Kidney capillary endothelial cell (primary cell): ENCODE data around the gene MLST8.
A peak's percentile ranks its signal among the peaks of the same experiment; 100 is the strongest.

Experiments used
- DNase-seq: peaks from one replicate; pipeline ENCODE4 v3.0.0-alpha.2; 2018; ENCODE audit warnings: low spot score

Gene MLST8, protein sequence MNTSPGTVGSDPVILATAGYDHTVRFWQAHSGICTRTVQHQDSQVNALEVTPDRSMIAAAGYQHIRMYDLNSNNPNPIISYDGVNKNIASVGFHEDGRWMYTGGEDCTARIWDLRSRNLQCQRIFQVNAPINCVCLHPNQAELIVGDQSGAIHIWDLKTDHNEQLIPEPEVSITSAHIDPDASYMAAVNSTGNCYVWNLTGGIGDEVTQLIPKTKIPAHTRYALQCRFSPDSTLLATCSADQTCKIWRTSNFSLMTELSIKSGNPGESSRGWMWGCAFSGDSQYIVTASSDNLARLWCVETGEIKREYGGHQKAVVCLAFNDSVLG

DNA sequence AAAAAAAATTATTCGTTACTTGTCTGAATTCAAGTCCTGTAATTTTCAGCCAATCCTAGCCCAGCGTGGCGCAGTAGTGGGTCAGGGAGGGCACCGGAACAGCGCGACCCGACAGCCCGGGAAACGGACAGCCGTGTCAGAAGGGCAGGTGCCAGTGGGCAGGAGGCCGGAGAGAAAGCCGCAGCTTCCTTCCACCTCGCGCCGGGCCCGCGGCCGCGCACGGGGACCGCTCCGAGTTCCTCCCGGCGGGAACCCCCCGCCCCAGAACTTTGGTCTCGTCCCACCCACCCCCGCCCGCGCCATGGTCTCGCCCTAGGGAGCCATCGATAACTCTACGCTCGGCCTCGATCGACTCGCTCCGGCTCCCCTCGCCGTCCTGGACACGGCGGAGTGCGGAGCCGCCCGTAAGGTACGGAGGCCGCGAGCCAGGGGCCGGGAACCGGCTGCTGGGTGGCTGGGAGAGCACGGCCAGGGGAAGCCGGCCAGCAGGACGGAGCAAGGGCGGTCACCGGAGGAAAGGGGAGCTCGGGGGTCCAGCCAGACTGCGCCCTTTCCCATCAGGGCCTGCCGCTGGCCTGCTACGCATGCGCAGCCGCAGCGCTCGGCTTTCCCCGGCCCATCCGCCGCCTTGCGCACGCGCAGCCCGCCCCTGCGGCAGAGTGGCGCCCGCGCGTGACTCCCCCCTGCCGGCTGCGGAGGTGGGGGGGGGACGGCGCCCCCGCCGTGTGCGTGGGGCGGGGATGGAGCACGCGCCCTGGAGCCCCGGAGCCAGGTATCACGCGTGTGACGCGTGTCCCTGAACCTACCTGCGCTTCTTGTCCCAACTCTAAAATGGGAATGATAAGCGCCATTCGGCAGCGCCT lies at the start of gene MLST8:
TSS of gene MLST8 (plus strand) at position 351 of the 863 bp plus-strand sequence. CDS start 632 bp downstream, outside the sequence.
- peak; percentile 88 for DNase-seq

DNA sequence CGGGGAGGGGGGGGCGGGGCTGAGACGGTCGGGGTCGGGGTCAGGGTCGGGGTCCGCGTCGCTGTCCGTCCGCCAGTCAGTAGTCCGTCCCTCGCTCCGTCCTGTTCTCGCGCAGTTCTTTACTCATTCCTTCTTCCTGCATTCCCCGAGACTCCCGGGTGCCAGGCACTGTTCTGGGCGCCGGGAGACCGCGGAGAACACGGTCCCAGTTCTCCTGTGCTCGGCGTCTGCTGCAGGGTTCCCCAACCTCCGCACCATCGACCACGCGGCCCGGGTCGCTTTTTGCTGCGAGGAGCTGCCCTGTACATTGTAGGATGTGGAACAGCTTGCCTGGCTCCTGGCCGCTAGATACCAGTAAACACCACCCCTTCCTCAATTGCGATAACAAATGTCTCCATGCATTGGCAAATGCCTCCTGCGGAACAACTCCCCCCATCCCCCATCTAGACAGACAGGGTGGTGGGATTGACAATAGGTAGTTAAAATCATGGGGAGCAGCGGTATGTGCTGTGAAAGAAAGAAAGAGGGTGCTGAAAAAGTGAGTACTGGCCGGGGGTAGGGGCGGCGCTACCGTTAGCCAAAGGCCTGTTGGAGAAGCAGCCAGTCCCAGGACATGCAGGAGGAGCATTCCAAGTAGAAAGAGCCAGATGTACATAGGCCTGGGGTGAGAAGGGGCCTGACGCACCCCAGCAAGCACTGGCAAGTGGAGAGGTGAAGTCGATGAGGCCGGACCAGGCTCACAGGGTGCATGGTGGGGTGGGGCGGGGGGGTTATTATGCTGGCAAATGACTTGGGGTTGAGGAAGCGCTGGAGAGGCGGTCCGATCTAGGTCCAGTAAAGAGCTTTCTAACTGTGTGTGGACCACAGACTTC lies 49.0 kb upstream of the MLST8 start:
- peak; percentile 20 for DNase-seq

DNA sequence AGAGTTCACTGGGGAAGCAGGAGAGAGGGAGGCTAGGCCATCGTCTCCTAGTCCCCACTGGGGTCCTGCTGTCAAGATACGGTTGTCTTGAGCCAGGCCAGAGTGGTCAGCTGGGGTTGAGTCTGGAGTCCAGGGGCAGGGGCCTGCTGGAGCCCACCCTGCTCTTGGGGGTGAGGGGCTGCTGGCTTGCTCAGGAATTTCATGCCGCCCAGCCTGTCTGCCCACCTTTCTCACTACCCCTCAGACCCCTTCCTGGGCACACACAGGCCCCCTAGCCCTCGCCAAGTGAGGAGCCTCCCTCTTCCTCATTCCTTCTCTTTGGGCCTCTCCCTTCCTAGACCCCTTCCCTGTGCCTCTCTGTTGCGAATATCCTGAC lies 48.4 kb upstream of the MLST8 start:
- no peak for DNase-seq

DNA sequence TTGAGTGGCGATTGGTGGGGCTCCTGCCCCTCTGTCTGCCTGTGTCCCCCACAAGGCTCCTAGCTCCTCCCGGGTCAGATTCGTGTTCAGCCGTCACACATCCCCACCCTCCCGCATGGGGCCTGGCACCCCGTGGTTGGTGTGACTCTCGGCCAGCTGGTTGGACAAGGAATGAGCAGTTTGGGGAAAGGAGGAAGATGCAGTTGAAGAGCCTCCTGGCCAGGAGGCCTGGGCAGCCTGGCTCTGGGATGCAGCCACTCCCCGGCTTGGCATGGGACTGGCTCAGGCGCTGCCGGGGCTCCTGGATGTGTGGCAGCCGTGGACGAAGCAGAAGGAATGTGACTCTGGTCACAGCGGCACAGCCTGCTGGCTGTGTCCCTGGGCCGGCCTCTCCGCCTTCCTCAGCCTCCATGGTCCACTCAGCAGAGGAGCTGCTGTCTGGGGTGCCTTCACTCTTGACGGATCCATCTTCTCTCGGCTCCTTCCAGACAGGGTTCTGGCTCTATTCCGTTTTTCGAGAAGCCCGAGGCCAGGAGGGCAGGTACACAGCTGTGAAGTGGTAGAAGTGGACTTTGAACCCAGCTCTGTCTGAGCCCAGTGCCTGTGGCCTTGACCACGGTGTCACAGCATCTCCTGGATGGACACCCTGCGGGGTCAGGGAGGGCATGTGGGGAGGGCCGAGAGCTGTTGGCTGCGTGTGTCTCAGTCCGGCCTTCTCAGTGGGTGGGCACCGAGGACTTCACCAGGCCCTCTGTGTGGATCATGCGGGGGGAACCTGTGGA lies 47.6 kb upstream of the MLST8 start:
- DNase-seq, result no peak

DNA sequence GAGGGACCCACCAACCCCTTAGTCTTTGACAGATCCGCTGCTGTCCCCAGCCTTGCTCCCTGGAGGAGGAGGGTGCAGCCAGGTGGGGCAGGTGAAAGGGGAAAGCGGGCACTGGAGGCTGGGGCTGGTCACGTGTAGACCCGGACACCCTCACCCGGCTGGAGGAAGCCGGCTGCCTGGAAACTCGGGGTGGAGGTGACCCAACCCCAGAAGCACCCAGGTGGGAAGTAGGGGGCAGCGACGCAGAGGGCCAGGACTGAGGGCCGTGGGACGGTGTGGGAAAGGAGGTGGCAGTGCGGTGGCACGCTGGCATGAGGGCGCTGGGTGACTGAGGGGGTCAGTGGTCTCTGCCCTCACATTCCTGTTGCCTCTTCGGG lies 47.0 kb upstream of the MLST8 start:
- no peak for DNase-seq

DNA sequence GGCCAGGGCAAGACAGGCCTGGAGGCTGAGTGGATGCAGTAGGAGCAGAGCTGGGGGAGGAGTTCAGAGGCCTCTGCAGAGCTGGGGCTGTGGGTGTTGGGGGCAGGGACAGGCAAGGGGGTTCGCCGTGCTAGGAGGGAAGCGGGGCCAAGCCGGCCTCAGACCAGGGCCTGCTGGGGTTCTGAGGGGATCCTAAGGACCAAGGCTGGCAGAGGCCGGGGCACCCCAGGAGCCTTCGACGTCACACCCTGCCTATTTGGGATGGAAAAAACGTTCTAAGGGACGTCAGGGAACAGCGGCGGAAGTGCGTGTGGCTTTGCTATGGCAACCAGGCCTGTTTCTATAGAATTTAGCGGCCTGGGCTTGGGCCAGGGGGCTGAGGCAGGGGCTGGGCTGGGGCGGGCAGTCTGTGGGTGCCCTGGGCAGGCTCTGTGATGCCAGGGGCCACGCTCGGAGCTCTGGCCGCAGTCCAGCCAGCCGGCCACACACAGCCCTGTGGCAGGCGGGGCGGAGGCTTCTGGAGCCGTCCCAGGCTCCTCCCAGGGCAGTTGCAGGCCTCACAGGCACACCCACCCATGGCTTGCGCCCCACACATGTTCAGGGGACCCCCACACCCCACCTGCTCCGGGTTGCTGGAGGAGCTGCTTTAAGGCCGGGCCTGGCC lies 45.9 kb upstream of the MLST8 start:
- DNase-seq, result no peak

DNA sequence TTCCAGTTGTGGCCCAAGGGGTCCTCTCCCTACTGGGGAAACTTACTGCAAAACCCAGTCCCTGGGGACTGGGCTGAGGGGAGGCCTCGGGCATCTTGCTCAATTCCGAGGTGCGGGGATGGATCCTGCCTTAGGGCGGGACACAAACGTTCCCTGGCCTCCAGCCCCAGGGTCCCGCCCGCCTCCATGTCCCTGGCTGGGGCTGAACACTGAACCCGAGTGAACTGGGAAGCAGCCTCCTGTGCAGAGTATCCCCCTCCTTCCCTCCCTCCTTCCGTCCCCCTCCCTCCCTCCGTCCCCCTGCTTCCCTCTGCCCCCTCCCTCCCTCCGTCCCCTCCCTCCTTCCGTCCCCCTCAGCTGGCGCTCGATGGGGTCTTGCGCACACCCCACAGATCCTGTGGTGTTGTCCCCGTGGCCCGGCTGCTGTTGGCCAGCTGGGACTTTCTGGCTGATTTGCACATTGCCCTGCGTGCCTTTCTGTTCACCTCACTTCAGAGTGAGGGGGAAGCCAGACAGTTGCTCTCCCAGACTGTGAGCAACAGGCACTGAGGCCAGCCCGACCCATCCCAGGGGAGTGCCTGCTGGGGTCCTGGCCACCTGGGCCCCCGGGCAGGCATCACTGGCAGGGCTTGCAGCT lies 44.2 kb upstream of the MLST8 start:
- no peak for DNase-seq

DNA sequence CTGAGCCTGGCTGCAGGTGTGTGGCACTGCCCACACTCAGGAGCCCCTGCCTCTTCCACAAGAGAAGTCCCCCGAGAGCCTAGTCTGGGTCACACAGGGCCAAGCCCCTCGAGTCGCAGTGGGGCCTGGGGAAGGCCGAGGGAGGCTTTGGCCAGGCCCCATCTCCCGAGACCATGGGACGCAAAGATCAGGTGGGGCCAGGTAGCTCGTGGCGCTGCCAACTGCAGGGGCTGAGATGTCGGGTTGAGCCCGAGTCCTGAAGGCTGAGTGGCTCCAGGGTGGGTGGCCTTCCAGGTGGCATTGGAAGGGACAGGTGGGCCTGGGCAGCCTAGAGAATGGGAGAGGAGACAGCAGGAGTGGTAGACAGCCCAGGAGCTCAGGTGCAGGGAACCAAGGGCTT lies 43.3 kb upstream of the MLST8 start:
- no peak for DNase-seq

DNA sequence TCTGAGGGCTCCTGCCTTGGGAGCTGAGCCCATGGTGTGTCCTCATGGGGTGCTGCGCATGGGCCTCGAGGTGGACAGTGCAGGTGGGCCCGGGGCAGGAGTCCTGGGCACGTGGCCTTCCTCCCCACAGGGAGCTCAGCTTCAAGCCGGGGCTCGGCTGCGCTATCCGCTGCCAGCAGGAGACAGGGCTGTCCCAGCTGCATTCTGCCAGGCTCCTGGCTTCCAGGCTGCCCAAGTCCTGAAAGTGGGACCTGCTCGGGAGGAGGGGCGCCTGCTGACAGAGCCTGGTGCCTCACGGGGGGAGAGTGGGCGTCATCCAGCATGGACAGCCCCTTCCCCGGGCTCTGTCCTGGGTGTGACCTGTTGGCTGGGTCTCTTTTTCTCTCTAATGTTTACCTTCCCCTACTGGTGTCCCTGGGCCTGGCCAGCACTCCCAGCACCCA lies 42.6 kb upstream of the MLST8 start:
- DNase-seq, result no peak

DNA sequence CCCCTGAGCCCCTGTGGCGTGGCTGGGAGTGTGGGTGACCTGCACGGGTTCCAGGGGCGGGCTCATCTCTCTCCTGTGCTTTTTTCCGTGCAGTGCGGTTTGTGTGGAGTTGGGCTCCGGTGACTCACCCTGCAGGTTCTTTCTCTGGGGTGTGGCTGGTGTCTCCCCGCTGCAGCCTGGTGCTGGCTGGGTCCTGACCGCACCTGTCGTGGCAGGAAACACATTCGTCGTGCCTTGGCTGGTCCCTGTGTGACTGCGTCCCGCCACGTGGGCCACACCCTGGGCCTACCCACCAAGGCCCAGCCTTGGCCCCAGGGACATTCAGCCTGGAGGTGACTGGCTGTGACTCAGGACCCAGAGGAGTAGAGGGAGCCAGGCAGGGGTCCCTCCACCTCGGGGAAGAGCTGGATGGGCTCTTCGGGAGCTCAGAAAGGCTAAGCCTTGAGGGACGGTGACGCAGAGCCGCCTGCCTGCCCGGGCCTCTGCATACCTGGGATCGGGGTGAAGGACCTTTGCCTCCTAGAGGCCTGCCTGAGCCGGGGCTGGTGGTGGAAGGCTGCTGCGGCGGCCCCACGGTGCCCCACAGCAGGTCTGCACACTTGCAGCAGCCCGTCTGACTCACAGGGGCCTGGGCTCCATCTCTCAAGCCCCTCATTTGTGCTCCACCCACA lies 41.9 kb upstream of the MLST8 start:
- no peak for DNase-seq

DNA sequence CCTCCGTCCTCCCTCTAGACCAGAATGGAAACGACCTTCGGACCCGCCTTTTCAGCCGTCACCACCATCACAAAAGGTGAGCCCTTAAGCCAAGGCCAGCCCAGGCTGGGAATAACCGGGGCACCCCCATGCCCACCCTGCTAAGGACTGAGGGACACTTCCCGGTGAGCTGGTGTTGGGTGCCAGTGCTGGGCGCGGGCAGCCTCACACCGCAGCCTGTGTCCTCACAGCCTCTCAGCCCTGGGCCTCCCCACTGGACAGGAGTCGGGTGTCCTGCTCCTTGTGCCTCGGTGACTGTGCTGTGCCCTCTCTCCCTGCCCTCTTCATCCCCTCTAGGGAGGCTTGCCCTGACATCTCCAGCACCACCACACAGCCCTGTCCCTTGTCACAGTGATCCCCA lies 39.4 kb upstream of the MLST8 start:
- no peak for DNase-seq

DNA sequence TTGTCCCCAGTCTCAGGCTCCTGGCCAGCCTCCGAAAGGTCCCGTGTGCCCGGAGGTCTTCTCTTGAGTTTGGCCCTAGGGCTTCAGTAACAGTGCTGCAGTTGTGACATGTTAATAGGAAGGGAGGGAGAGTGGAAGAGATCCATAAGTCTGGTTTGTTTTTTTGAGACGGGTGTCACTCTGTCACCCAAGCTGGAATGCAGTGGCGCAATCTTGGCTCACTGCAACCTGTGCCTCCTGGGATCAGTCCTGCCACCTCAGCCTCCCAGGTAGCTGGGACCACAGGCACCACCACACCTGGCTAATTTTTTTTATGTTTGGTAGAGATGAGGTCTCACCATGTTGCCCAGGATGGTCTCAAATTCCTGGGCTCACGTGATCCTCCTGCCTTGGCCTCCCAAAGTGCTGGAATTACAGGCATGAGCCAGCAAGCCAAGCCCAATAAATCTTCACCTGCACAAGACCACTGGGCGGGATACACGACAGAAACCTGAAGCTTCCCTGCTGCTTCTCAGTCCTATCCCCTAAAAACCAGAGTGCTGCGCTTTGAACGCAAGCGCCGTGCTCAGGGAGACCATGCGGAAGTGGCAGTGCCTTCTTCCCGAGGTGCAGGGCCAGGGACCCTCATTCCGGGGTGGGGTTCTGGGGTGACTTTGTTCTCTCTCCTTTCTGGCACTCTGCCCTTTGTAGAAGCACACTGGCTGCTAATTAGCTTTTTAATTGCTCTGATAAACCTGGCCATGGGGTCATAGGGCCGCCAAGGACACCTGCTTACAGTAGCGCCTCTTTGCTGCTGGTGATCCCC lies 38.8 kb upstream of the MLST8 start:
- no peak for DNase-seq

DNA sequence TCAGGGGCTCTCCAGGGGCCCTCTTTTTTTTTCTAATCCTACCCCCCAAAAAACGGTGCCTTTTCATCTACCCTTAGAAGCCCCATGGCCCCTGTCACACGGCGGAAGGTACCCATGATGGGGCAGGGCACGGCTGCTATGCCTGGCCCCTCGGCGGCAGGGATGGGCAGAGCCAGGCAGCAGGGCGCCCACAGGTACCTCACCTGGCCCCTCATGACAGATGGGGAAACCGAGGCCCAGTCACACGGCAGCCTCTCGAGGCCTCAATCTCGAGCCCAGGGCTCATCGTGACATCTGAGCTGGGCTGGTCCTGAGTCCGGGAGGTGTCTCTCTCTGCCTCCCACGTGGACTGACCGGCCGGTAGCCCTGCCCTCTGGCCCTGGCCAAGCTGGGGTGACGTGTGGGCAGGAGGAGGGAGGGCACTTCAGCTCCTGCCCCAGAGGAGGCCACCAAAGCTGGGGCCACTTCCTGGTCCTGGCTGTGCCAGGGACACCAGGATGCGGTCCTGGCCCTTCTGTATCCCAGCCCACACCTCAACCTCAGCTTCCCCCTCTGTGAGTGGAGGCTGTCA lies 38.1 kb upstream of the MLST8 start:
- DNase-seq, result no peak

DNA sequence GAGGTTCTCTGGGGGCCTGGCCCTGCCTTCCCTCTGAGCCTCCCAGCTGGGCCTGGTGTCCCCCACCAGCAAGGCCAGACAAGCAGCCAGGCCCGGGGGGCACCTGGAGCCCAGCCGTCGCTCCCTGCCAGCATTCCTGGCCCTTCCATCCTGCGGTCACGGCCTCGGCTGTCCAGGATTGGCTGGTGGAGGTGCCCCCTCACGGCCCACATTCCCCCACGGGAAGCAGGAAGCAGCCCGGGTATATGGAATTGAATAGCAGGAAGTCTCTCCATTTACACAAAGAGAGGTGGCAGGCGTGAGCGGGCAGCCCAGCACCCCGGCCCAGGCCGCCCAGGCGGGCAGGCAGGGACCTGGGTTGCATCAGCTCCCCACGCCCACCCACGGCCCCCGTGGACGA lies 35.2 kb upstream of the MLST8 start:
- peak; percentile 90 for DNase-seq

DNA sequence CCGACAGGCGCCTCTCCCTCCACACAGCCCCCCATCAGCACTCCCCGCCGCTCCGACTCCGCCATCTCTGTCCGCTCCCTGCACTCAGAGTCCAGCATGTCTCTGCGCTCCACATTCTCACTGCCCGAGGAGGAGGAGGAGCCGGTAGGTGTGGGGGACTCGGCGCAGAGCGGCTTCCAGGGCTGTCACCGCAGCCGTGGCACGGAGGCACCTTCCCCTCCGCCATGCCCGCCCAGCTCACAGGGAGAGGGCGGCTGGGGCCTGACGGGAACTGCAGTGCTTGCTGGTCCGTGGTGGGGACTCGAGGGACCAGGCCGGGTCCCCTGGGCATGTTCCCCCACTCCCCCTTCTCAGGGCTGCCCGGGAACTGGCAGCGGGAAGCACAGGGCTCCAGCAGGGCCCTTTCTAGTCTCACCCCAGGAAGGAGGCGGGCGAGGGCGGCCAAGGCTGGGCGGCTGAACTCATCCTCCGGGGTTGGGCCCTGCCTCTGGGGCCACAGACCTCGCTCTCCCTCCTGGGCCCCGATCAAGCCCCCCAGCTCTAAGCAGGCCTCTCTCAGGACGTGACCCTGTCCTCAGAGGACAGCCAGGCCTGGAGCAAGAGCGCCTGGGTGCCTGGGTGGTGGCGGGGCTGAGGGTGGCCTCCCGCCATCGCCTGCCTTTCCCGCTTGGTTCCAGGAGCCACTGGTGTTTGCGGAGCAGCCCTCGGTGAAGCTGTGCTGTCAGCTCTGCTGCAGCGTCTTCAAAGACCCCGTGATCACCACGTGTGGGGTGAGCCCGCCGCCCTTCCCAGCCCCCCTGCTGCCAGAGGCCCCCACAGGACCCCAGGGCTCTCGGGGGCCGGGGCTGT lies 34.4 kb upstream of the MLST8 start:
- no peak for DNase-seq

DNA sequence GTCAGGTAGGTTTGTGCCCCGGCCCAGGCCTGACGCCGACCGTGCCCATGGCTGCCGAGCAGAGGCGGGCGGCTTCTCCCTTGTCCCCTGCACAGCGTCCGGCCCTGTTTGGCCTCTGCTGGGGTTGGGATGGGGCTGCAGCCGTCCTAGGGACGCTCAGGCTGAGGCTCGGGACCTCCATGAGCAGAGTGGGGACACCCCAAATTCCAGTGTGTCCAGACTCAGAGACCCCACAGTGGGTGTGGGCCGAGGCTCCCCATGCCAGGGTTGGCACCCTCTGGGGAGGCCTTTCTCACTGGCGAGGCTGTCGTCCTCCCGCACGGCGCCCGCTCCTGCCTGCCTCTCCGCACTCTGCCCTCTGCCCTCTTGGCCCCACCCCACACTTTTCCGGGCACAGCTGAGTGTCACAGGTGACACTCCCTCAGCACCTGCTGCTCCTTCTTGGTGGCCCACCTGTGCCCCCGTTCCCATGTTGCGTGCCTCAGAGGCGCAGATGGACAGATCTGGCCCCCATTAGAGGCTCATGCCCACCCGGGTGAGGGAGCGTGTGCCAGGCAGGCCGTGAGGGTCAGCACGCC lies 33.6 kb upstream of the MLST8 start:
- DNase-seq, result no peak

DNA sequence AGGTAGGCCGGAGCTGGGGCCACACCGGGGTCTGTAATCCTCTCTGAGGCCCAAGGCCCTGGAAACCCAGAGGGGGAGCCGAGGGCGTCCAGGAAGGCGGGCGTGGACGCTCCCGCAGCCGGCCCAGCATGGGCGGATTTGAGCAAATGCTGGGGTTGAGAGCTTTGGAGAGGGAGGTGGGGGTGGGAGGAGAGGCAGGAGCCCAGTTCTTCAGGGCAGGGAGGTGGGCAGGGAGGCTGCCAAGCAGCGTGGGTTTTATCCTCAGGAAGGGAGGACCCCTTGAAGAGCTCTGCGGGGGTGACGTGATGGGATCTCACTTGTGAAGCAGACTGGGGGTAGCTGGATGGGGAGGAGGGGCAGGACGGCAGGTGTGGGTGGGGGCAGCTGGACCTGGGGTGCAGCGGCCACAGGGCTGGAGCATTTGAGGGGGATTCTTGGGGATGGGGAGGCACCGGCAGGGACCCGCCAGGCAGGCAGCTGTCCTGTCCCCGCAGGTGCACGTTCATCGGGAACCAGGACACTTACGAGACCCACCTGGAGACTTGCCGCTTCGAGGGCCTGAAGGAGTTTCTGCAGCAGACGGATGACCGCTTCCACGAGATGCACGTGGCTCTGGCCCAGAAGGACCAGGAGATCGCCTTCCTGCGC lies 32.4 kb upstream of the MLST8 start:
- no peak for DNase-seq
